Activated CD4-positive, alpha-beta T cell treated with anti-CD3 and anti-CD28 coated beads, Interleukin-2, amount 50 U/mL, for 24 hours (primary cell): ENCODE data around the gene RPTOR.

Source experiments
- DNase-seq, 2 donors: peaks; one replicate each; pipeline ENCODE4 v3.0.0-alpha.2; 2020; ENCODE audit warnings: low read depth in 1 of 2, low spot score in 1 of 2

The RPTOR gene

GRCh38 chr17:80839970-80840369, 295.3 kb downstream of the RPTOR start:
- DNase-seq, result no peak

DNA sequence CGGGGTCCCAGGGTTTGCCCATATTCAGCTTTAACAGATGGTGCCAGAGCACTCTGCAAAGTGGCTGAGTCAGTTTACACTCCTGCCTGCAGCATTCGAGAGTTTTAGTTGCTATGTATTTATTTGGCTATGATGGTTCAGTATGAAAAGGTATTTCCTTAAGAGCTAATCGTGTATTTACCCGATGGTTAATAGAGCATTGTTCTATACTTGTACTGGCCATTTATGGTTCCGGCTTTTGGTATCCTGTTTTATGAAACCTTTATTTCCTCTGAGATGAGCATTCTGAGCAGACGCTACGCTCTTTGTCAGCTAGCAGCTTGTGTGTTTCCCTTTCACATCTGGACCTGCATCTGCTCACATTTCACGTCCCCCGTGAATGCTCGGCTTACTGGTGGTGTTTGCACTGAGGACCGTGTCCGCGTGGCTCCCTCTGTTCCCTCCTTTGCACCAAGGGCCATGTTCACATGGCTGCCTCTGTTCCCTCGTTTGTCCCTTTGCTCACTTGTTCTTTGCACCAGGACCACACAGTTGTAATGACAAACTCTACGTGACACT, 297.9 kb downstream of the RPTOR start:
- DNase-seq, result no peak

DNA sequence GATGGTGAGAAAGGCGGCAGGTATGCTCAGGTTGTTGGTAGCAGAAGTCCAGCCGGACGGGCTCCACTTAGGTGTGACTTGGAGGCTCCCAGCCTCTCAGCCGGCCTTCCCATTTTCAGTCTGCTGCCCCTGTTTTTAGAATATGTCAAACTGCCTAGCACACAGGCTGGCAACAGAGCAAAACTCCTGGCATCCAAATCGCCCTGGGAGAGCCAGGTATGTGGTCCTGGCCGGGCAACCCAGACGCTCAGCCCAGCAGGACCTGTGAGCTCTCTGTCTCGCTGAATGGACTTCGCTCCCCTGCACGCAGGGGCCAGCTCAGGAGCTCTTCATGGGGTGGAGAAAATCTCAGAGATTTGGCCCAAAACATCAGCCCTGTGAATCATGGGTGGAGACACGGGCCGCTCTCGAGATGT, 299.1 kb downstream of the RPTOR start:
- no peak for DNase-seq

GRCh38 chr17:80844418-80844990, 299.9 kb downstream of the RPTOR start:
- no peak for DNase-seq

DNA sequence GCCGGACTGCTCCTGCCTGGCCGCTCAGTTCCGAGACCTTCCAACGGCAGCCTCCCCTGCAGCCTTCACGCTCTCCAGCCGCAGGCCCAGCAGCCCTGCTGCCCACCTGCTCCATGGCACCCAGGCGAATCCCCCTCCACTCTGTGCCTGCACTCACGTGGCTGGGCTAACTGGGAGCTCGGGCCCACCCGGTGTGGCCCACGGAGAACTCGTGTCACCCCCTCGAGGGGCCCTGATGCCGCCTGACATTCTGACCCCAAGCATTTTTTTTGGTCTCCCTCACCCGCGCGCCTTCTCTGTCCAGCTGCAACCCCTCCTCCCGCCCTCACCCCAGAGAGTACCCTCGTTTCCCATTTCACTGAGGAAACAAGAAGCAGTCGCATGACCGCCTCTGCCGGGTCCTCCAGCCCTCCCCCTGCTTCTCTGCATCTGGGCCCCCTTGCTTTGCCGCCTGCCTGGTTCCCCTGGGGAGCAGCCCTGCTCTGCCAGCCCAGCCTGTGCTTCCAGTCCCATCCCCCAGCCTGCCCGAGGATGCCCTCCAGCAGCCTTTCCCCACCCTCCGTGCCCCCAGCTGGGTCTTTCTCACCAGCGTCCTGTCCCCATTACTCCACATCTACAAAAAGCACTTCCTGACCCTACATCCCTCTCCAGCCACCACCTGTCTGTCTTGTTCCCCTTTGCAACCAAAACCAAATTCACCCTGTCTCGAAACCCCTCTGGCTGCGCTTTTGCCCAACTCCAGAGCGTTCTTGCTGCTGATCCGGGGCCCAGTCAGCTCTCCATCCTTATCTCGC, 300.6 kb downstream of the RPTOR start:
- DNase-seq, result no peak

DNA sequence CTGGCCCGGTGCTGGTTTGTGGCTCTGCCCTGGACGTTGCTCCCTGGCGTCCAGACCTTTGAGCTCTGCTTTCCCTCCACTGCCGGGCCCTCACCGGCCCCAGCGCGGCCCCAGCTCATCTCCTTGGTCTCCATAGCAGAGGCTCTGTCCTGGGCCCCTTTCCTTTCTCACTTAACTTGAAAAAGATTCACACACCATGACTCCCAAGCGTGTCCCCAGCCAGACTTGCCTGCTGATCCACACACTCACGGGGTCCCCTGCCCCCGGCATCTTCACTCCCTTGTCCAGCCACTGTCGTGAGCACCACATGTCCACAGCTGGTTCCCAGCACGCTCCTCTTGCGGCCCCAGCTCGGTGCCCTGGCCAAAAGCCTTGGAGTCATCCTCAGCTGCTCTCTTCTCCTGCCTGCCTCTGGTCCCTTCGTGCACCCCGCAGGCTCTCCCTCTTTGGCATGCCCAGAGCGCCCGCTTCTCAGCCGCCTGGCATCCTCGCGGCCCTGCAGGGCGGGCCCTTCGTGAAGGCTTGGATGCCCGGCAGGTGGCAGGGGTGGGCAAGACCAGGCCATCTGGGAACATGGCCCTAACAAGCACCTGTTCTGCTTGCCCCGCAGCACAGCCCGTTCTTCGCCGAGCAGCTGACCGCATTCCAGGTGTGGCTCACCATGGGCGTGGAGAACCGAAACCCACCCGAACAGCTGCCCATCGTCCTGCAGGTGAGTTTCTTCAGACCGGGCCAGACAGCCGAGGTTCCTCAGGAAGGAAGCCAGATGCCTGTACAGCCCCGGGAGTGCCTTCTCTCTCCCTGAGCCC, 301.4 kb downstream of the RPTOR start:
- no peak for DNase-seq

DNA sequence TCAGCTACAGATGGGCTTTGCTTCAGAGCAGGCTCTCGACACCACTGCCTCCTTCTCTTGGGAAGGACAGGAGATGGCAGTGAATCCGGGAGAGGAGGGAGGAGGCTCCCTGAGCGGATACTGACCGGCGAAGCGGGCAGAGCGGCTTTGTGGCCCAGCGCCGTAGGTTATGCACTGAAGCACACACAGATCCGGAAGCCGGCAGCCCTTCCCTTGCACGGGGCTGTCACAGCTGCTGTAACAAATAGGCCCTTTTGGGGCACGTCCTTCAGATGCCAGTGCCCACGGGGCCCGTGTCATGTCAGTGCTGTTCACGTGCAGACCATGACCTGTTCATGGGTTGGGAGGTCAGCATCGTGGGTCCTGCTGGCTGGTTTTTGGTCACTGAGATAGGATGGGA, 302.3 kb downstream of the RPTOR start:
- no peak for DNase-seq

GRCh38 chr17:80847496-80848230, 303.0 kb downstream of the RPTOR start:
- peak; percentile 22 to 48 for DNase-seq

GRCh38 chr17:80848449-80849102, 303.9 kb downstream of the RPTOR start:
- DNase-seq, result no peak

DNA sequence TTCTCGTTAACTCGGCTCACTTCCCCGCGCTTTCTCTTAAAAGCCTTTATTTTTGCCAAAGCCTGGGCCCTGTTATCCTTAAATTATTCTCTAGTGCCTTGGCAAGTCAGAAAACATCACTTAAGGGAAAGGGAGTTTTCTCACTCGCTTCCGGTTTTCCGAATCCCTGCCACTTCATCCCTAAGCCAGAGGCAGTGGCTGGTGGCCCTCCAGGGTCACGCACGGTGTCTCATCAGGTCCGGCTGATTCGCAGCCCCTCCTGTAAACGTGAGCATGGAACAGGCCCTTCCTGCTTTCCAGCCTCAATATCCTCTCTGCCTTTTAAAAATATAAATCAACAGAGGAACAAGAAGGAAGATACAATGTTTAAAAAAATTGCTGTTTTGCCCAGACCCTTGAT, 304.5 kb downstream of the RPTOR start:
- no peak for DNase-seq

GRCh38 chr17:80850109-80850508, 305.5 kb downstream of the RPTOR start:
- no peak for DNase-seq

GRCh38 chr17:80850817-80851216, 306.2 kb downstream of the RPTOR start:
- DNase-seq, result no peak

- DNase-seq, result no peak
These were observed 306.8 kb downstream of the RPTOR start for GRCh38 chr17:80851277-80851925.

GRCh38 chr17:80852476-80853015, 307.9 kb downstream of the RPTOR start:
- no peak for DNase-seq

DNA sequence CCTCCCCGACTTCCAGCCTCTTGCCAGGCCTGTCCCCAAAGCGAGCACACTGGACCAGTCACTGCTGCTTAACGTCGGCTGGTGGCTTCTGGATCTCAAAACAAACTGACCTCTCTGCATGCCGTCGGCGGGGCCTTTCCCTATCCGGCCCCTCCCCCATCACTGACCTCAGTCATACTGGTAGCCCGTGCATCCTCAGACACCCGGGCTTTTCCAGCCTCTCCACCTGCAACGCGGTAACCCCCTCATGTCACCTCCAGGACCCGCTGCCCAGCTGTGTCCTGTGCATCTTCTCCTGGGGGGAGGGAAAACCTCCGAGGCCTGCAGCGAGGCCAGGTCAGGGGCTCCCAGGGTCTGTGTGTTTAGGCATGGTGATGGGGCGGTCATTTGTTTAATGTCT, 308.4 kb downstream of the RPTOR start:
- no peak for DNase-seq

DNA sequence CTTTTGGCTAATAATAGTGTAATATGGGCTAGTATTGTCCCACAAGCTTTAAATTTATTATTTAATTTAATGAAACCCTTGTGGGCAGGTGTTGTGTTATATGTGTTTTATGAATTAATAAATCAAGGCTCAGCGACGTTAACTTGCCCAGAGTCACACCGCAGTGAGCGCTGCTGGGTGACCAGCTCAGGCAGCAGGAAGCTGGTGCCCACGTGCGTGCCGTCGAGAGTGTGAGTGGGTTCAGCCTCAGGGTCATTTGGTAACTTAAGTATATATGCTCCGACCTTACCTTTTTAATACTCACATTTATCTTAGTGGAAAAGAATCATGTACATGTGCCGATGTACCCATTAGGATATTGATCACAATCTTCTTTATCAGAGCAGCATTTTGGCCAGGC, 309.6 kb downstream of the RPTOR start:
- no peak for DNase-seq

GRCh38 chr17:80855196-80855947, 310.7 kb downstream of the RPTOR start:
- DNase-seq, result no peak

GRCh38 chr17:80855948-80856862, 311.6 kb downstream of the RPTOR start:
- peak; percentile 68 to 90 for DNase-seq
